ENCODE measurements around the gene SLC37A3.

DNA sequence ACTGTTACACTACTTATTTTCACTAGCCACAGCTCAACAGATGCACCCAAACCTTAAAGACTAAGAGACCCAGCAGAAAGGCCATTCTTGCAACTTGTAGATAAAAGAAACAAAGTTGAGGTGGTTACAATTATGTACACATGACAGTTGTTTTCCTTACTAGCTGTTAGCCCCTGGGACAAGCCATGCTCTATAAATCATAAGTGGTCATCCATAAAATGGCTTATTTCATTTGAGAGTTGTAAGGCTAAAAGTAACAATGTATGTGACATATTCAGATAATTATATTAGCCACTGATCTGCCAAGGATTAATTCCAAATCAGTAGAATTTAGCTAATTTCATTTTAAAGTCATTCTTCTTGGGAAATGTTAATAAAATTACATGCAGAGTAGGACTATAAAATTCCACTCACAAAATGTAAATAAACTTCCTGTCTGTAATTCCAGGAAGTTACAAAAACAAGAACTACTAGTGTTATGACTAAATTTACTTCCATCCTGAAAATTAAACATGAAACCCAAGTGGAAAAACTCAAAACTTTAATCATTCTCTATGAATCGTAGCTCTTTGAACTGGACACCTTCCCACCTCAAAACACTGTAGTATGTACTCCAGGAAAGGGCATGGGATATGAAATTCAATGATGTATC lies 13.3 kb downstream of the SLC37A3 start:
- TF ChIP-seq, protein P1, sequence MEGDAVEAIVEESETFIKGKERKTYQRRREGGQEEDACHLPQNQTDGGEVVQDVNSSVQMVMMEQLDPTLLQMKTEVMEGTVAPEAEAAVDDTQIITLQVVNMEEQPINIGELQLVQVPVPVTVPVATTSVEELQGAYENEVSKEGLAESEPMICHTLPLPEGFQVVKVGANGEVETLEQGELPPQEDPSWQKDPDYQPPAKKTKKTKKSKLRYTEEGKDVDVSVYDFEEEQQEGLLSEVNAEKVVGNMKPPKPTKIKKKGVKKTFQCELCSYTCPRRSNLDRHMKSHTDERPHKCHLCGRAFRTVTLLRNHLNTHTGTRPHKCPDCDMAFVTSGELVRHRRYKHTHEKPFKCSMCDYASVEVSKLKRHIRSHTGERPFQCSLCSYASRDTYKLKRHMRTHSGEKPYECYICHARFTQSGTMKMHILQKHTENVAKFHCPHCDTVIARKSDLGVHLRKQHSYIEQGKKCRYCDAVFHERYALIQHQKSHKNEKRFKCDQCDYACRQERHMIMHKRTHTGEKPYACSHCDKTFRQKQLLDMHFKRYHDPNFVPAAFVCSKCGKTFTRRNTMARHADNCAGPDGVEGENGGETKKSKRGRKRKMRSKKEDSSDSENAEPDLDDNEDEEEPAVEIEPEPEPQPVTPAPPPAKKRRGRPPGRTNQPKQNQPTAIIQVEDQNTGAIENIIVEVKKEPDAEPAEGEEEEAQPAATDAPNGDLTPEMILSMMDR (IDR thresholded peaks at IDR 0.05): no peak
- TF ChIP-seq POLR2A (IDR thresholded peaks at IDR 0.05): no peak
